Glomerular visceral epithelial cell (primary cell): ENCODE measurements around the gene SEMA3G.

Experiments
- DNase-seq: peaks from one replicate; pipeline ENCODE4 v3.0.0-alpha.2; 2016; ENCODE audit errors: extremely low spot score

Gene SEMA3G

GRCh38 chr3:52395503-52395865, 49.4 kb downstream of the SEMA3G start:
- DNase-seq, result no peak

GRCh38 chr3:52394751-52395502, 50.0 kb downstream of the SEMA3G start:
- DNase-seq, result no peak

- no peak for DNase-seq
These were observed 50.8 kb downstream of the SEMA3G start for GRCh38 chr3:52393959-52394670.

- no peak for DNase-seq
These were observed 51.6 kb downstream of the SEMA3G start for GRCh38 chr3:52393131-52393807.

- DNase-seq, result no peak
These were observed 52.5 kb downstream of the SEMA3G start for GRCh38 chr3:52392216-52392930.

- no peak for DNase-seq
These were observed 53.8 kb downstream of the SEMA3G start for GRCh38 chr3:52391096-52391495.

- DNase-seq, result no peak
These were observed 56.0 kb downstream of the SEMA3G start for GRCh38 chr3:52388933-52389332.

- no peak for DNase-seq
These were observed 56.5 kb downstream of the SEMA3G start for GRCh38 chr3:52388348-52388821.

- no peak for DNase-seq
These were observed 57.4 kb downstream of the SEMA3G start for GRCh38 chr3:52387481-52387880.

- peak; percentile 26 for DNase-seq
These were observed 59.7 kb downstream of the SEMA3G start for GRCh38 chr3:52385157-52385556.

- no peak for DNase-seq
These were observed 60.7 kb downstream of the SEMA3G start for GRCh38 chr3:52384019-52384761.

GRCh38 chr3:52383446-52383845, 61.5 kb downstream of the SEMA3G start:
- no peak for DNase-seq
